ENCODE measurements around the gene ADAM12.

Gene ADAM12

GRCh38 chr10:126207313-126207771 is 180.9 kb downstream of the ADAM12 start:
- Histone ChIP-seq H4K20me1 (ENCODE audit: insufficient read depth, low read length) (no peaks in the 10 kb centered on the region), H2AFZ (ENCODE audit: low read length) (no peak overlapping the region), H3K4me1 (ENCODE audit: low read length) (no peaks in the 10 kb centered on the region), H3K27me3 (replicated peaks; ENCODE audit: insufficient read depth, low read length) (no peaks in the 10 kb centered on the region; the same call in 1 of the 2 replicates), H3K27ac (ENCODE audit: low read length) (no peak overlapping the region), H3F3A (ENCODE audit: insufficient read depth, low read length) (no peaks in the 10 kb centered on the region), H3K9me2 (replicated peaks; ENCODE audit: insufficient read depth, low read length) (no peaks in the 10 kb centered on the region), H3K9me3 (replicated peaks; ENCODE audit: insufficient read depth, low read length) (no peaks in the 10 kb centered on the region), H3K9ac (ENCODE audit: low read length) (no peak overlapping the region), H3K36me3 (replicated peaks; ENCODE audit: insufficient read depth, low read length) (no peaks in the 10 kb centered on the region), H3K4me3 (ENCODE audit: low read length) (no peak overlapping the region), H3K4me2 (ENCODE audit: low read depth, low read length) (no peak overlapping the region), H3K79me2 (ENCODE audit: low read length) (no peaks in the 10 kb centered on the region)
- no peak for TF ChIP-seq EZH2 (optimal IDR thresholded peaks at IDR 0.05; ENCODE audit: low read depth, low read length)
- no peak for TF ChIP-seq EZH2phosphoT487 (IDR thresholded peaks at IDR 0.05; ENCODE audit: low read length)
- no peak for TF ChIP-seq CTCF (IDR thresholded peaks at IDR 0.05; ENCODE audit: low read length)
- no peak for DNase-seq

- DNase-seq: no peak
- TF ChIP-seq EZH2phosphoT487 (IDR thresholded peaks at IDR 0.05; ENCODE audit: low read length): no peak
- no peak for TF ChIP-seq EZH2 (optimal IDR thresholded peaks at IDR 0.05; ENCODE audit: low read depth, low read length)
- TF ChIP-seq CTCF (IDR thresholded peaks at IDR 0.05; ENCODE audit: low read length): no peak
These were observed 182.6 kb downstream of the ADAM12 start for GRCh38 chr10:126205486-126206205.

GRCh38 chr10:126204320-126204719 is 184.0 kb downstream of the ADAM12 start:
- H3K9me2 ChIP-seq (replicated peaks; ENCODE audit: insufficient read depth, low read length): no peaks in the 10 kb centered on the region
- no peaks in the 10 kb centered on the region for H3K9me3 ChIP-seq (replicated peaks; ENCODE audit: insufficient read depth, low read length)
- no peak overlapping the region for H2AFZ ChIP-seq (ENCODE audit: low read length)
- no peaks in the 10 kb centered on the region; the same call in 1 of the 2 replicates for H3K27me3 ChIP-seq (replicated peaks; ENCODE audit: insufficient read depth, low read length)
- no peaks in the 10 kb centered on the region for H4K20me1 ChIP-seq (ENCODE audit: insufficient read depth, low read length)
- no peaks in the 10 kb centered on the region for H3K4me1 ChIP-seq (ENCODE audit: low read length)
- no peak overlapping the region for H3K9ac ChIP-seq (ENCODE audit: low read length)
- TF ChIP-seq CTCF (IDR thresholded peaks at IDR 0.05; ENCODE audit: low read length): no peak
- TF ChIP-seq EZH2phosphoT487 (IDR thresholded peaks at IDR 0.05; ENCODE audit: low read length): no peak
- no peak for TF ChIP-seq EZH2 (optimal IDR thresholded peaks at IDR 0.05; ENCODE audit: low read depth, low read length)
- H3K27ac ChIP-seq (ENCODE audit: low read length): no peak overlapping the region
- no peak overlapping the region for H3K4me3 ChIP-seq (ENCODE audit: low read length)
- no peaks in the 10 kb centered on the region for H3K36me3 ChIP-seq (replicated peaks; ENCODE audit: insufficient read depth, low read length)
- no peaks in the 10 kb centered on the region for H3F3A ChIP-seq (ENCODE audit: insufficient read depth, low read length)
- DNase-seq: no peak
- no peak overlapping the region for H3K4me2 ChIP-seq (ENCODE audit: low read depth, low read length)
- H3K79me2 ChIP-seq (ENCODE audit: low read length): no peaks in the 10 kb centered on the region

More at GRCh38 chr10:126205486-126206205, 182.6 kb downstream of the ADAM12 start:
- no peaks in the 10 kb centered on the region for H3K9me3 ChIP-seq (replicated peaks; ENCODE audit: insufficient read depth, low read length)
- H3K9me2 ChIP-seq (replicated peaks; ENCODE audit: insufficient read depth, low read length): no peaks in the 10 kb centered on the region
- H3K27me3 ChIP-seq (replicated peaks; ENCODE audit: insufficient read depth, low read length): no peaks in the 10 kb centered on the region; the same call in 1 of the 2 replicates
- H4K20me1 ChIP-seq (ENCODE audit: insufficient read depth, low read length): no peaks in the 10 kb centered on the region
- H3K4me2 ChIP-seq (ENCODE audit: low read depth, low read length): no peak overlapping the region
- no peak overlapping the region for H2AFZ ChIP-seq (ENCODE audit: low read length)
- no peaks in the 10 kb centered on the region for H3F3A ChIP-seq (ENCODE audit: insufficient read depth, low read length)
- H3K27ac ChIP-seq (ENCODE audit: low read length): no peak overlapping the region
- H3K9ac ChIP-seq (ENCODE audit: low read length): no peak overlapping the region
- H3K79me2 ChIP-seq (ENCODE audit: low read length): no peaks in the 10 kb centered on the region
- H3K36me3 ChIP-seq (replicated peaks; ENCODE audit: insufficient read depth, low read length): no peaks in the 10 kb centered on the region
- no peaks in the 10 kb centered on the region for H3K4me1 ChIP-seq (ENCODE audit: low read length)
- no peak overlapping the region for H3K4me3 ChIP-seq (ENCODE audit: low read length)
